Activated CD4-positive, alpha-beta T cell treated with anti-CD3 and anti-CD28 coated beads, Interleukin-2, amount 50 U/mL, for 24 hours (primary cell): ENCODE data around the gene CEP68.
"Not testable (repeated sequence)": the region's sequence is repeated elsewhere in the genome, so short reads cannot be mapped to it uniquely, and the experiment has no call there.

ENCODE experiments used
- DNase-seq, 2 donors: peaks; one replicate each; pipeline ENCODE4 v3.0.0-alpha.2; 2020; ENCODE audit warnings: low read depth in 1 of 2, low spot score in 1 of 2

CEP68 gene

DNA sequence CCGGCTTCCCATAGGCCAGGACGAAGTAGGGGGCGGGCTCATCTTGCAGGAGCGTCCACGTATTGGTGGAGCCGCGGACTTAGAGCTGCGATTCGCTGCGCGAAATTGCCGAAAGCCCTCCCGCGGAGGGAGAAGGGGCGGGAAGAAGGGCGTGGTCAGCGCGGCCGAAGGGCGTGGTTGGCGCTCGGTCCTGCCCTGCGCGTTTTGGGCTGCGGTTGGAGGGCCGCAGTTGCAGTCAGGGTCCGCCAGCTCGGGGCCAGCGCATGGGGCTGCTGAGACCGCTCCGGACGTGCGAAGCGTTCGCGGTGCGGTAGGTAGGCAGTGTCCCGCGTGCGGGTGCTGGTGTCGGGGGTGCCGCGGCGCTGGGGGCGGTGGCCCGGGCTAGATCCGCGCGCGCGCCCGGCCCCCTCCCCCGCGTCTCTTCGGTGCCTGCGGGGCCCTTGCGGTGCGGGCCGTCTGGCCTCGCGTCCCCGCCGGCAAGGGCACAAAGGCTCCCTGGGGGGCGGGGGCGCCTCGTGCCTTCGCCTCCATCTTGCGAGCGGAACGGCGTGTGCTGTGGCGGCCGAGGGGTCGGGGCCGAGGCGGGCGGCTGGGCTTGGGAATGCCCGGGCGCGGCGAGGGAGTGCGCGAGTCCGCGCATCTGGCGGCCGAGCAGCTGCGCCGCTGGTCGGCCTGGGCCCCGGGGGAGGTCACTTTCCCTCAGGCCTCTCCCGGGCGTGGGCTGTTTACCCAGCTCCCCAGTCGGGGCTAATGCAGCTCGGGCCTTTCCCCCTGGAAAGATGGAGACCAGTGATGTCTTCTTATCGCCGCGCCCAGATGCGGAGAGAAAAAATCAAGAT, at the start of gene CEP68:
TSS of gene CEP68 (plus strand) at position 202 of the 839 bp plus-strand sequence. CDS start 13,029 bp downstream, outside the sequence.
- DNase-seq: peak; percentile 88 to 95

DNA sequence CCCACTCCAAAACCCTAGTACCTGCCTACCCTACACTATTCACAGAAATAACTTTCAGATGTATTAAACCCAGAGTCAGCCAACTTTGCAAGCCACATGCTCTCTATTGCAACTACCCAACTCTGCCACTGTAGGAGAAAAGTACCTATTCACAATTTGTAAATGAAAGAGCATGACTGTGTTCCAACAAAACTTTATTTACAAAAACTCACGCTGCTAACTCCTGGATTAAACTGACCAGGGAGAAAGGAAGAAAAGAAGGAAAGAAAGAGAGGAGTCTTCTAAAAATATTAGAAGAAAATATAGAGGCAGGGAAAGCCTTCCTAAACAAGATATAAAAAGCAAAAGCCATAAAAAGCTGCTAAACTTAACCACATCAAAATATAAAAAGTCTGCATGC, 42.4 kb upstream of the CEP68 start:
- no peak for DNase-seq

GRCh38 chr2:65015731-65016130, 40.5 kb upstream of the CEP68 start:
- DNase-seq: no peak

GRCh38 chr2:65016789-65017188, 39.4 kb upstream of the CEP68 start:
- no peak for DNase-seq

DNA sequence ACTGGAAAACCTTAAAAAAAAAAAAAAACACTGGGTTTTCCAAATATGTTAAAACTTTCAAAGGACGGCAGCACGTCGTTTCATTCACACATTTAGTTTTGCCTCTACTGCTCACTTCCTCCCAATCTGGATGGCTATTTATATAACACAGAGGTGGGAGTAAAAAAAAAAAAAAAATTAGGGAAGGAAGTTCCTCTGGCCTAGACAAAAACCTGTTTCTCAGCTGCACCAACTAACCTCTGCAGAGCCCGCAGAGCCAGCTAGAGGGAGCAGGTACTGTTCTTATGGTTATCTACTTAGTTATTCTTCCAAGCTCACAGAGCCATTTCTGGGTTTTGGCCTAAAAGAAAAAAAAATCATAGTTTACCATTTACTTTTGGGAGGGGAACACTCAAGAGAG, 38.9 kb upstream of the CEP68 start:
- DNase-seq: no peak

DNA sequence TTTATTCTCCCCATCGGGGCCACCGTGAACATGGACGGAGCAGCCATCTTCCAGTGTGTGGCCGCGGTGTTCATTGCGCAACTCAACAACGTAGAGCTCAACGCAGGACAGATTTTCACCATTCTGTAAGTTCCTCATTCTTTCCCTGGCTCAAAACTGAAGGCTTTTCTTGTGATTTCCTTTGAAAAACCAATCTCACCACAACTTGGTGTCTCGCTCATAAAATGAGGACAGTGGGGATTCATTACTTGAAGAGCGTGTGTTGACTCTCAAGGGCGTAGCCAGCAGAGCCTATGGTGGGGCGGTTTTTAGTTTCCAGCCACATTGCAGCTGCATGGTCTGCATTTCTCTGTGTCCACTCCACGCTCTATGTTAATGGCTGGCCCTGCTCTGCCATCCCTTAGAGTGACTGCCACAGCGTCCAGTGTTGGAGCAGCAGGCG, 38.1 kb upstream of the CEP68 start:
- DNase-seq: no peak

DNA sequence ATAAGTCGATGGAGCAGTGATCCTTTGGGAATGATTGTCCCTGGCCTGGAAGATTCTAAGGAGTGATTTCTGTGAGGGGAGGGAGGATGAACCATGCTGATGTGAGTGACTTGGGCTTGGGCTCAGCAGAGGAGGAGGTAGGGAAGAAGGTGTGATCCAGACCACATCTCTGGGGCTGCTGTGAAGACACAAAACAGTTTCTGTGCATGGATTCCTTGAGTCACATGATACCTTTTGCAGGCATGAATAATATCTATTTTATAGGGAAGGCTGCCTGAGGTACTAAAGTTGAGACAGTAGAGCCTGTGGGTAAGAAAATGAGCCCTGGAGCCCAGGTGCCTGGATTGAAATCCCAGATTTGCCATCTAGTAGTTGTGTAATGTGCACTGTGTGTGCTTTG, 37.2 kb upstream of the CEP68 start:
- no peak for DNase-seq

DNA sequence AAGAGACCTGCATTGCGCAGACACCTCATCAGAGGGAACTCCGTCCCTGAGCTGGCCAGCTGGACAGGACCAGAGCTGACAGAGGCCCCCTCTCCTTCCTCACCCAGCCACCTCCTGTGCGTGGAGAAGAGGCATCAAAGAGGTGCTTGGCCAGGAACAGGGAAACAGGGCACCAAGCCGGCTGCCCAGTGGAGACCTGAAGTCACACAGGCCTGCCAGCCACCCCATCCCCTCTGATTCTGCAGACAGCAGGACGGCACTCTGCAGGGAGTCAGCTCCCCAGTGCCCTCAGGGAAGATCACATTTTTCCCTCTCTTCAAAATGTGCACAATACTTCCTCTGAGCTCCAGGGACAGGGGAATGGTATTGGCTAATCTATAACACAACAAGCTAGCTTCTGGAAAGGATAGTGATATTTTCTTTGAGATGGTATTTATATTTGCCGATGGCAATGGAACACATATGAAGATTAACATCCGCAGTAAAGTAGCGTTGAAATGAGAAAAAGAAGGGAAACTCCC, 36.5 kb upstream of the CEP68 start:
- DNase-seq: no peak

GRCh38 chr2:65020251-65020650, 36.0 kb upstream of the CEP68 start:
- DNase-seq: not testable (repeated sequence)

GRCh38 chr2:65020943-65021528, 35.2 kb upstream of the CEP68 start:
- DNase-seq: no peak

- no peak for DNase-seq
Measured at GRCh38 chr2:65021709-65022108, 34.5 kb upstream of the CEP68 start.

- DNase-seq: no peak
Measured at GRCh38 chr2:65022189-65022588, 34.0 kb upstream of the CEP68 start.

DNA sequence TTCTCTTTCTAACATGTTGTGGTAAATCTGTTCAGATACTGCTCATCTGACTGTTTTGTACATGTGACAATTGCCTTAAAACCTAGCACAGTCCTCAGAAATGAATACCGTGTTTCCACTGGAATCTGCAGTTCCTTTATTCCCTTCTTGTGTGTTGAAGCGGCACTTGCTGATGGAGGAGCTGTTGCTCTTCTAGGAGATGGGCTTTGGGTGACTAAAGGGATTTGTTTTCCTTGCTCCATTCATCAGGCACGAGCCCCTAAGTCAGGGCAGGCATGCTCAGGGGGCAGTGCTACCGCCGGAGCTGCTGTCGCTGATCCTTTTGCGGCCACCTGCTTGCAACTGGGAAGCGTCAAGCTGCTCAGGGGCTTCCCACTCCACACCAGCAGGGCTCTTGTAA, 32.5 kb upstream of the CEP68 start:
- DNase-seq: no peak

DNA sequence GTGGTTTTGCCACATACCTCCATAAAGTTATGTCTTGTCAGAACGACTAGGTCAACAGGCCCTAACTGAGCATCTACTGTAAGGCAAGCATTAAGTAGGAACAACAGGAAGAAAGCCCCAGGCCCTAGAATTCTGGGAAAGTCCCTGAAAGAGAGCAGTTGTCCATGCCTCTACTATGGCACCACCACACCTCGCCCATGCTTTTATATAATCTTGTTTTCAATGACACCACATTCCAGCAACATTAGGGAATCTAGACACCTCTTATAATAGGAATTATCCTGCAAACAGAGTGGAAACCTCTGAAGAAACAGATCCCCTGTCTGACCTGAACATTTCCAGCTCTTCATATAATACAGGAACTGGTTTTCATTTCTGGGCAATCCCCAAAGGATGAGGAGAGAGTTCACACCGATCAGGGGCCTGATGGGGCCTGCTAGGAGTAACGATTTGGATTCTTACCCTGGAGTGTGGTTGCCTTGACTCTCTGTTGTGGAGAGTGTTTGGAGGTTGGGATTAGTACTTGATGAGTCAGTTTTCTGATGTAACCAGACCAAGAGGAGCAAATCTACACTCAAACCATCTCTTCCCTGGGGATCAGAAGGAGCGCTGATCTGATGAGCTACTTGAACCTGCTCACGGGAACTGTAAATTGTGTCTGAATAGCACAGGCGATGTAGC, 31.9 kb upstream of the CEP68 start:
- no peak for DNase-seq

GRCh38 chr2:65025453-65026123, 30.6 kb upstream of the CEP68 start:
- DNase-seq: no peak

DNA sequence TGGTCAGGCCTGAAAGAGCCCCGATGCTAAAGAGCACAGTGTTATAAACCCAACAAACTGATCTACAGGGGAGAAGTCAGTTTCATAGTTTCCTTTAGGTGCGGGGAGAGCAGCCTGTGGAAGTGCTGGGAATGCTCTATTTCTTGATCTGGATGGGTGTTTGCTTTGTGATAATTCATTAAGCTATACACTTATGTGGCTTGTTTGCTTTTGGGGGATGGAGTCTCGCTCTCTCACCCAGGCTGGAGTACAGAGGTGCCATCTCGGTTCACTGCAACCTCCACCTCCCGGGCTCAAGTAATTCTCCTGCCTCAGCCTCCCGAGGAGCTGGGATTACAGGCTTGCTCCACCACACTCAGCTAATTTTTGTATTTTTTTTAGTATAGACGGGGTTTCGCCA, 30.1 kb upstream of the CEP68 start:
- no peak for DNase-seq

- DNase-seq: no peak
Measured at GRCh38 chr2:65026704-65027464, 29.3 kb upstream of the CEP68 start.

DNA sequence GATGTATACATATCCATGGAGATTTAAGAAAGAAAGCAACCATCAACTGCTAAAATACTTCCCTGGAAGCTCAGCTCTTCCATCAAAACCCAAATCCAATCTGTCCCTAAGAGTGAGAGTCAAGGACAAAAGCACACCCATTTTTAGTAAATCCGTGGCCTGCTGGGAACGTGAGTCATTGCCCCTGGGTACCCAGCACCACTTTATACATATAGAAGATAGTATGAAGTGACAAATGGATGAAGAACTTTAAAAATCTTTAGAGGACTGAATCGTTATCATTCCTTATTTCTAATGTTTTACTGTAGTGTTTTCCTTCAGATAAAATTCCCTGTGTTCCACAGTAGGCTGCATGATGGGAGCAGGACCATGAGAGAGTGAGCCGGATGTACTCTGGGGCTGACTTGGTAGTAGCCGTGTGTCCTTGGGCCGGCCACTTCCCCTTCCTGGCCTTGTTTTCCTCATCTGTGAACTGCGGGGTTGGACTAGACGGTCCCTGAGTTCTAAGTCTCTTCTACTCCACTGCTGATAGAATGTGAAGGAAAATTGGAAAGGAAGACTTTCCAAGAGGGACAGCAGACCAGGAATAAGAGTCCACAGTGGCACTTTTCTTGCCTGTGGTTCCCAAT, 28.5 kb upstream of the CEP68 start:
- no peak for DNase-seq

GRCh38 chr2:65030476-65031332, 25.5 kb upstream of the CEP68 start:
- no peak for DNase-seq
